GM12878 (cell line): ENCODE measurements around the gene PLK4. TPM values are rescaled to one million over a fixed set of nuclear protein-coding genes. Genes with fewer than 3 reads are reported as not detected.
A peak's percentile ranks its signal among the peaks of the same experiment; 100 is the strongest.

ENCODE experiments used
- ATAC-seq: fragments of 200-7000 bp; cut with Tn5 transposase; 3 replicates; pipeline ENCODE4 v1.9.1; 2020; ENCODE audit warnings: mild to moderate bottlenecking, moderate library complexity
- BruUV-seq: library from RNA; stranded (reverse); fragments of 400-500 nt; replicated peaks from 2 replicates; lab custom pipeline; 2021; lab: Mats Ljungman, UMichigan
- CTCF ChIA-PET: fragments of 300-600 bp; sonication (Branson Sonifier 250); formaldehyde crosslinking; extraction: SDS; loops from one replicate; lab custom pipeline; 2021; ENCODE audit warnings: inconsistent platforms; lab: Yijun Ruan, JAX
- POLR2A ChIA-PET: fragments of 350-600 bp; formaldehyde crosslinking; extraction: SDS; loops from one replicate; lab custom pipeline; 2021; ENCODE audit warnings: inconsistent platforms; lab: Charles Lee
- RAD21 ChIA-PET: fragments of 300-600 bp; sonication (Branson Sonifier 250); formaldehyde crosslinking; loops from one replicate; lab custom pipeline; 2023; ENCODE audit warnings: antibody characterized with exemption; ENCODE audit not compliant: unreplicated experiment; lab: Charles Lee
- SMC1A ChIA-PET: fragments of 300-600 bp; sonication (Branson Sonifier 250); formaldehyde crosslinking; loops from one replicate; lab custom pipeline; 2023; ENCODE audit not compliant: unreplicated experiment, uncharacterized antibody; lab: Charles Lee
- DNase-seq: peaks from one replicate; pipeline ENCODE4 v3.0.0-alpha.2; 2011; ENCODE audit warnings: low read depth, low spot score
- FAIRE-seq: peaks from 3 replicates; lab custom pipeline; 2011; peaks lifted over from hg19 to GRCh38; lab: Jason Lieb, UNC
- H2AFZ ChIP-seq: 2 replicates; pipeline ENCODE4 v1.6.0; 2011; ENCODE audit warnings: low read depth, low read length, control low read depth; ENCODE audit not compliant: control insufficient read depth
- H3K27ac ChIP-seq: 2 replicates; pipeline ENCODE4 v1.5.1; 2011; ENCODE audit warnings: control low read depth; ENCODE audit not compliant: control insufficient read depth, insufficient read depth
- H3K27me3 ChIP-seq, 2 experiments: replicated peaks in 1 of 2; 2 replicates each; pipeline versions ENCODE4 v1.6.0 to v1.6.1; 2011; ENCODE audit warnings: low read length in 1 of 2; ENCODE audit not compliant: control insufficient read depth in 2 of 2, insufficient read depth in 2 of 2
- H3K36me3 ChIP-seq, 2 experiments: 2 replicates each; pipeline ENCODE4 v1.5.1; 2011; ENCODE audit warnings: low read length in 1 of 2; ENCODE audit not compliant: control insufficient read depth in 2 of 2, insufficient read depth in 2 of 2
- H3K4me1 ChIP-seq: 2 replicates; pipeline ENCODE4 v1.6.1; 2011; ENCODE audit warnings: mild to moderate bottlenecking, low read length, moderate library complexity, mixed read lengths; ENCODE audit not compliant: control insufficient read depth, insufficient read depth
- H3K4me2 ChIP-seq: 2 replicates; pipeline ENCODE4 v1.6.0; 2011; ENCODE audit warnings: control low read depth; ENCODE audit not compliant: control insufficient read depth, insufficient read depth
- H3K4me3 ChIP-seq: fragments of 200-600 bp; sonication (generic); 2 replicates; pipeline ENCODE4 v1.5.1; 2016
- H3K79me2 ChIP-seq: 2 replicates; pipeline ENCODE4 v1.6.0; 2011; ENCODE audit warnings: low read length; ENCODE audit not compliant: control insufficient read depth, insufficient read depth
- H3K9ac ChIP-seq: 2 replicates; pipeline ENCODE4 v1.8.0; 2011; ENCODE audit warnings: low read length, control low read depth, mixed read lengths; ENCODE audit not compliant: control insufficient read depth, insufficient read depth
- H3K9me3 ChIP-seq: replicated peaks from 3 replicates; pipeline ENCODE4 v1.5.1; 2011; ENCODE audit warnings: mild to moderate bottlenecking, low read length; ENCODE audit not compliant: control insufficient read depth, insufficient read depth
- H4K20me1 ChIP-seq: 2 replicates; pipeline ENCODE4 v1.6.0; 2011; ENCODE audit not compliant: control insufficient read depth, insufficient read depth
- BACH1 ChIP-seq: fragments of 450-650 bp; IDR thresholded peaks from 2 replicates; pipeline ENCODE4 v1.6.1; 2017; ENCODE audit warnings: mild to moderate bottlenecking, borderline replicate concordance
- BHLHE40 ChIP-seq, 2 experiments: fragments of 450-650 bp in 1 of 2; IDR thresholded peaks; 2 replicates each; pipeline ENCODE4 v1.6.1; 2011 to 2017; ENCODE audit warnings: low read depth in 2 of 2, borderline replicate concordance in 1 of 2, improper control_type of control experiment in 1 of 2, low read length in 1 of 2, mild to moderate bottlenecking in 1 of 2
- CBFB ChIP-seq: IDR thresholded peaks from 2 replicates; pipeline ENCODE4 v1.6.1; 2016; ENCODE audit warnings: antibody characterized with exemption, low read depth
- CHD4 ChIP-seq: fragments of 200-600 bp; sonication (generic); IDR thresholded peaks from 2 replicates; pipeline ENCODE4 v1.6.1; 2016; ENCODE audit warnings: mild to moderate bottlenecking
- CREB1 ChIP-seq: IDR thresholded peaks from 2 replicates; pipeline ENCODE4 v1.6.1; 2012; ENCODE audit warnings: low read depth, mild to moderate bottlenecking, inconsistent platforms
- ETV6 ChIP-seq, 2 experiments: fragments of 450-650 bp in 1 of 2; IDR thresholded peaks in 1 of 2; conservative IDR thresholded peaks in 1 of 2; 2 replicates each; pipeline ENCODE4 v1.6.1; 2014; ENCODE audit warnings: antibody characterized with exemption in 1 of 2, borderline replicate concordance in 1 of 2, low read depth in 1 of 2, mild to moderate bottlenecking in 1 of 2, moderate library complexity in 1 of 2
- MYC ChIP-seq: IDR thresholded peaks from 2 replicates; pipeline ENCODE4 v1.6.1; 2011; ENCODE audit warnings: mild to moderate bottlenecking, low read length, moderate library complexity, inconsistent platforms; ENCODE audit not compliant: insufficient read depth, insufficient replicate concordance, insufficient read length, severe bottlenecking
- NBN ChIP-seq: fragments of 450-650 bp; IDR thresholded peaks from 2 replicates; pipeline ENCODE4 v1.6.1; 2016
- POLR2A ChIP-seq: IDR thresholded peaks from 2 replicates; pipeline ENCODE4 v1.6.1; 2011; ENCODE audit warnings: low read depth, mild to moderate bottlenecking, low read length
- POU2F2 ChIP-seq: IDR thresholded peaks from 3 replicates; pipeline ENCODE4 v1.6.1; 2011; ENCODE audit warnings: low read depth, mild to moderate bottlenecking, low read length, borderline replicate concordance
- REST ChIP-seq: IDR thresholded peaks from 2 replicates; pipeline ENCODE4 v1.6.1; 2012; ENCODE audit warnings: mild to moderate bottlenecking, low read depth, low read length
- SMARCA5 ChIP-seq: fragments of 450-650 bp; IDR thresholded peaks from 2 replicates; pipeline ENCODE4 v1.6.1; 2017; ENCODE audit warnings: mild to moderate bottlenecking
- SUPT20H ChIP-seq: IDR thresholded peaks from 2 replicates; pipeline ENCODE4 v1.6.1; 2011; ENCODE audit warnings: low read depth, mild to moderate bottlenecking, low read length, moderate library complexity, borderline replicate concordance; ENCODE audit not compliant: control insufficient read depth
- ZBTB40 ChIP-seq: fragments of 450-650 bp; IDR thresholded peaks from 2 replicates; pipeline ENCODE4 v1.6.1; 2016; ENCODE audit warnings: mild to moderate bottlenecking, moderate library complexity, borderline replicate concordance
- ZNF217 ChIP-seq: fragments of 450-650 bp; IDR thresholded peaks from 2 replicates; pipeline ENCODE4 v1.6.1; 2017; ENCODE audit warnings: antibody characterized with exemption, mild to moderate bottlenecking
- WGBS: methylation state at CpG from one replicate; pipeline ENCODE4 v1.1.6; 2016; ENCODE audit warnings: low lambda C conversion rate; ENCODE audit not compliant: insufficient replicate concordance, insufficient coverage; ENCODE audit errors: missing lambda C conversion rate; 5-methylcytosine and 5-hydroxymethylcytosine counted together
- in situ Hi-C: fragments of 300-500 bp; cut with MboI; formaldehyde crosslinking; loops from 9 replicates; pipeline ENCODE4 v1.14.3; 2018; ENCODE audit warnings: mixed read lengths
- intact Hi-C: fragments of 100-400 bp; cut with micrococcal nuclease; formaldehyde crosslinking; loops from one replicate; pipeline ENCODE4 v1.14.2; 2022; ENCODE audit not compliant: unreplicated experiment
- polyA plus RNA-seq, 11 experiments: library from polyadenylated mRNA; depleted of rRNA in 4 of 11; unstranded in 6 of 11; stranded (reverse) in 5 of 11; fragments of >200 nt; fragmentation: Nextera tagmentation in 4 of 11; fragmentation: Illumina TruSeq in 1 of 11; extraction: Ambion mirVana in 4 of 11; extraction: Trizol in 1 of 11; gene quantifications; 1 replicate in 1 of 11; 2 replicates in 10 of 11; pipeline versions ENCODE4 v1.2.1 to v1.2.3, GENCODE V29; 2011 to 2016; ENCODE audit warnings: inconsistent platforms in 2 of 11, missing spikeins in 2 of 11, low read depth in 1 of 11
- total RNA-seq, 4 experiments: library from RNA; depleted of rRNA in 3 of 4; stranded (reverse); fragments of >200 nt in 3 of 4; fragmentation: Illumina TruSeq in 1 of 4; extraction: Trizol in 1 of 4; gene quantifications; 2 replicates each; pipeline versions ENCODE4 v1.2.1 to v1.2.3, GENCODE V29; 2013 to 2021

PLK4 gene
- total and polyA plus RNA-seq, 10 of the 15 experiments (the other 5 are each of a cell fraction or from before 2014, with no cell fraction given) = 16.6 to 55.3 (median 45.8) TPM

- no TSS peak for BruUV-seq
- no peaks in the 10 kb centered on the region for H4K20me1 ChIP-seq
- H3K27ac ChIP-seq = peak overlapping the region; percentile 84
- in situ Hi-C loops (no loop called here), intact Hi-C loops (loop anchor here (2.0 kb wide), 1 partner anchor 74 kb away; the partner anchor contains the start of gene HSPA4L)
- ChIA-PET SMC1A (interaction anchor here (1.1 to 1.7 kb wide), 9 partner anchors 13 to 140 kb away, joined by 3 to 6 read pairs (median 3); partner anchors contain the start of gene PLK4), RAD21 (interaction anchor here (1.0 to 2.4 kb wide), 5 partner anchors 19 to 108 kb away, joined by 3 to 9 read pairs (median 4); partner anchors contain the start of genes ABHD18, HSPA4L, MFSD8 and PLK4), POLR2A (interaction anchor here (0.9 to 2.6 kb wide), 4 partner anchors 23 to 1238 kb away, joined by 3 to 10 read pairs (median 4); partner anchors contain the start of genes ABHD18, MFSD8 and PLK4), CTCF (interaction anchor here (0.6 to 1.5 kb wide), 5 partner anchors 15 to 25 kb away, joined by 3 read pairs; no protein-coding TSS in a partner anchor)
- H3K79me2 ChIP-seq = peaks cover 6% of the 10 kb centered on the region
- H3K27me3 ChIP-seq = no peaks in the 10 kb centered on the region
- peak; percentile 96 for ATAC-seq
- peak overlapping the region; percentile 81 for H2AFZ ChIP-seq
- no peaks in the 10 kb centered on the region for H3K36me3 ChIP-seq
- H3K9ac ChIP-seq = peak overlapping the region; percentile 66
- peak; percentile 60 for DNase-seq
- H3K4me2 ChIP-seq = peak overlapping the region; percentile 88
- peaks cover 15% of the 10 kb centered on the region for H3K4me1 ChIP-seq
- 43% methylated on average over 4 of the region's 4 CpGs for WGBS
- peak overlapping the region; percentile 59 for H3K4me3 ChIP-seq
- FAIRE-seq = peak; percentile 75
- peaks cover 1% of the 10 kb centered on the region; the same call in 2 of the 3 replicates for H3K9me3 ChIP-seq
- TF ChIP-seq MYC = no peak
- no peak for TF ChIP-seq ZNF217
- TF ChIP-seq CBFB = peak; percentile 74; the same call in 1 of the 2 replicates
- peak; percentile 45; the same call in 1 of the 2 replicates for TF ChIP-seq CREB1
- TF ChIP-seq NBN = peak; percentile 52; the same call in 1 of the 2 replicates
- no peak for TF ChIP-seq SUPT20H
- peak; percentile 60; the same call in 1 of the 2 replicates for TF ChIP-seq BACH1
- peak; percentile 57; the same call in 1 of the 2 replicates for TF ChIP-seq SMARCA5
- peak; percentile 71 for TF ChIP-seq POLR2A
- no peak for TF ChIP-seq REST
- peak; percentile 94 for TF ChIP-seq ZBTB40
- TF ChIP-seq ETV6 (conservative IDR thresholded peaks at IDR 0.05 in 1 of 2, IDR thresholded peaks at IDR 0.05 in 1 of 2; ENCODE audit: borderline replicate concordance in 1 of 2, low read depth in 1 of 2) = 0 out of 4 replicates have a peak, but pooled peaks of 1 of the 2 experiments have one; percentile 29
- TF ChIP-seq CHD4 = no peak
- TF ChIP-seq POU2F2 = peak; percentile 95; the same call in 2 of the 3 replicates
- TF ChIP-seq BHLHE40 (IDR thresholded peaks at IDR 0.05; ENCODE audit: borderline replicate concordance in 1 of 2, low read depth in 2 of 2, low read length in 1 of 2) = 0 out of 4 replicates have a peak, but pooled peaks of 1 of the 2 experiments have one; percentile 4
Observed at GRCh38 chr4:127856813-127857447, 23.8 kb upstream of the PLK4 start.
